GM12878 (cell line): ENCODE measurements around the gene OS9. TPM values are rescaled to one million over a fixed set of nuclear protein-coding genes. Genes with fewer than 3 reads are reported as not detected.

Experiments used
- ATAC-seq: fragments of 200-7000 bp; cut with Tn5 transposase; 3 replicates; pipeline ENCODE4 v1.9.1; 2020; ENCODE audit warnings: mild to moderate bottlenecking, moderate library complexity
- BruUV-seq: library from RNA; stranded (reverse); fragments of 400-500 nt; replicated peaks from 2 replicates; lab custom pipeline; 2021; lab: Mats Ljungman, UMichigan
- CTCF ChIA-PET: fragments of 300-600 bp; sonication (Branson Sonifier 250); formaldehyde crosslinking; extraction: SDS; loops from one replicate; lab custom pipeline; 2021; ENCODE audit warnings: inconsistent platforms; lab: Yijun Ruan, JAX
- POLR2A ChIA-PET: fragments of 350-600 bp; formaldehyde crosslinking; extraction: SDS; loops from one replicate; lab custom pipeline; 2021; ENCODE audit warnings: inconsistent platforms; lab: Charles Lee
- RAD21 ChIA-PET: fragments of 300-600 bp; sonication (Branson Sonifier 250); formaldehyde crosslinking; loops from one replicate; lab custom pipeline; 2023; ENCODE audit warnings: antibody characterized with exemption; ENCODE audit not compliant: unreplicated experiment; lab: Charles Lee
- SMC1A ChIA-PET: fragments of 300-600 bp; sonication (Branson Sonifier 250); formaldehyde crosslinking; loops from one replicate; lab custom pipeline; 2023; ENCODE audit not compliant: unreplicated experiment, uncharacterized antibody; lab: Charles Lee
- DNase-seq: peaks from one replicate; pipeline ENCODE4 v3.0.0-alpha.2; 2011; ENCODE audit warnings: low read depth, low spot score
- FAIRE-seq: peaks from 3 replicates; lab custom pipeline; 2011; peaks lifted over from hg19 to GRCh38; lab: Jason Lieb, UNC
- H2AFZ ChIP-seq: 2 replicates; pipeline ENCODE4 v1.6.0; 2011; ENCODE audit warnings: low read depth, low read length, control low read depth; ENCODE audit not compliant: control insufficient read depth
- H3K27ac ChIP-seq: 2 replicates; pipeline ENCODE4 v1.5.1; 2011; ENCODE audit warnings: control low read depth; ENCODE audit not compliant: control insufficient read depth, insufficient read depth
- H3K27me3 ChIP-seq, 2 experiments: replicated peaks in 1 of 2; 2 replicates each; pipeline versions ENCODE4 v1.6.0 to v1.6.1; 2011; ENCODE audit warnings: low read length in 1 of 2; ENCODE audit not compliant: control insufficient read depth in 2 of 2, insufficient read depth in 2 of 2
- H3K36me3 ChIP-seq, 2 experiments: 2 replicates each; pipeline ENCODE4 v1.5.1; 2011; ENCODE audit warnings: low read length in 1 of 2; ENCODE audit not compliant: control insufficient read depth in 2 of 2, insufficient read depth in 2 of 2
- H3K4me1 ChIP-seq: 2 replicates; pipeline ENCODE4 v1.6.1; 2011; ENCODE audit warnings: mild to moderate bottlenecking, low read length, moderate library complexity, mixed read lengths; ENCODE audit not compliant: control insufficient read depth, insufficient read depth
- H3K4me2 ChIP-seq: 2 replicates; pipeline ENCODE4 v1.6.0; 2011; ENCODE audit warnings: control low read depth; ENCODE audit not compliant: control insufficient read depth, insufficient read depth
- H3K4me3 ChIP-seq: fragments of 200-600 bp; sonication (generic); 2 replicates; pipeline ENCODE4 v1.5.1; 2016
- H3K79me2 ChIP-seq: 2 replicates; pipeline ENCODE4 v1.6.0; 2011; ENCODE audit warnings: low read length; ENCODE audit not compliant: control insufficient read depth, insufficient read depth
- H3K9ac ChIP-seq: 2 replicates; pipeline ENCODE4 v1.8.0; 2011; ENCODE audit warnings: low read length, control low read depth, mixed read lengths; ENCODE audit not compliant: control insufficient read depth, insufficient read depth
- H3K9me3 ChIP-seq: replicated peaks from 3 replicates; pipeline ENCODE4 v1.5.1; 2011; ENCODE audit warnings: mild to moderate bottlenecking, low read length; ENCODE audit not compliant: control insufficient read depth, insufficient read depth
- H4K20me1 ChIP-seq: 2 replicates; pipeline ENCODE4 v1.6.0; 2011; ENCODE audit not compliant: control insufficient read depth, insufficient read depth
- CEBPB ChIP-seq, 2 experiments: fragments of 150-350 bp in 1 of 2; IDR thresholded peaks; 2 replicates each; pipeline ENCODE4 v1.6.1; 2012 to 2014; ENCODE audit warnings: low read depth in 2 of 2, low read length in 2 of 2, borderline replicate concordance in 1 of 2, inconsistent platforms in 1 of 2
- FOXM1 ChIP-seq: IDR thresholded peaks from 2 replicates; pipeline ENCODE4 v1.6.1; 2012; ENCODE audit warnings: low read depth, mild to moderate bottlenecking, inconsistent platforms, low read length, moderate library complexity
- IRF4 ChIP-seq: IDR thresholded peaks from 2 replicates; pipeline ENCODE4 v1.6.1; 2011; ENCODE audit warnings: low read depth, low read length
- MTA3 ChIP-seq: IDR thresholded peaks from 2 replicates; pipeline ENCODE4 v1.6.1; 2012; ENCODE audit warnings: low read length, inconsistent platforms, borderline replicate concordance
- MYB ChIP-seq: fragments of 150-350 bp; IDR thresholded peaks from 2 replicates; pipeline ENCODE4 v1.6.1; 2014; ENCODE audit warnings: mild to moderate bottlenecking, low read depth, low read length, borderline replicate concordance
- NBN ChIP-seq: fragments of 450-650 bp; IDR thresholded peaks from 2 replicates; pipeline ENCODE4 v1.6.1; 2016
- NFXL1 ChIP-seq: fragments of 450-650 bp; IDR thresholded peaks from 2 replicates; pipeline ENCODE4 v1.6.1; 2017; ENCODE audit warnings: antibody characterized with exemption, mild to moderate bottlenecking, borderline replicate concordance
- NR2C1 ChIP-seq: fragments of 450-650 bp; IDR thresholded peaks from 2 replicates; pipeline ENCODE4 v1.6.1; 2017; ENCODE audit warnings: antibody characterized with exemption, mild to moderate bottlenecking, moderate library complexity
- POLR2AphosphoS5 ChIP-seq: IDR thresholded peaks from 2 replicates; pipeline ENCODE4 v1.6.1; 2011; ENCODE audit warnings: mild to moderate bottlenecking, low read length, inconsistent platforms
- SMAD5 ChIP-seq: IDR thresholded peaks from 2 replicates; pipeline ENCODE4 v1.6.1; 2016; ENCODE audit warnings: antibody characterized with exemption, low read depth
- SREBF1 ChIP-seq: IDR thresholded peaks from 2 replicates; pipeline ENCODE4 v1.6.1; 2012; ENCODE audit warnings: mild to moderate bottlenecking, low read length
- WGBS: methylation state at CpG from one replicate; pipeline ENCODE4 v1.1.6; 2016; ENCODE audit warnings: low lambda C conversion rate; ENCODE audit not compliant: insufficient replicate concordance, insufficient coverage; ENCODE audit errors: missing lambda C conversion rate; 5-methylcytosine and 5-hydroxymethylcytosine counted together
- in situ Hi-C: fragments of 300-500 bp; cut with MboI; formaldehyde crosslinking; loops from 9 replicates; pipeline ENCODE4 v1.14.3; 2018; ENCODE audit warnings: mixed read lengths
- intact Hi-C: fragments of 100-400 bp; cut with micrococcal nuclease; formaldehyde crosslinking; loops from one replicate; pipeline ENCODE4 v1.14.2; 2022; ENCODE audit not compliant: unreplicated experiment
- polyA plus RNA-seq, 11 experiments: library from polyadenylated mRNA; depleted of rRNA in 4 of 11; unstranded in 6 of 11; stranded (reverse) in 5 of 11; fragments of >200 nt; fragmentation: Nextera tagmentation in 4 of 11; fragmentation: Illumina TruSeq in 1 of 11; extraction: Ambion mirVana in 4 of 11; extraction: Trizol in 1 of 11; gene quantifications; 1 replicate in 1 of 11; 2 replicates in 10 of 11; pipeline versions ENCODE4 v1.2.1 to v1.2.3, GENCODE V29; 2011 to 2016; ENCODE audit warnings: inconsistent platforms in 2 of 11, missing spikeins in 2 of 11, low read depth in 1 of 11
- total RNA-seq, 4 experiments: library from RNA; depleted of rRNA in 3 of 4; stranded (reverse); fragments of >200 nt in 3 of 4; fragmentation: Illumina TruSeq in 1 of 4; extraction: Trizol in 1 of 4; gene quantifications; 2 replicates each; pipeline versions ENCODE4 v1.2.1 to v1.2.3, GENCODE V29; 2013 to 2021
- TF ChIP-seq, protein P1 (sequence below): fragments of 450-650 bp; IDR thresholded peaks from 2 replicates; pipeline ENCODE4 v1.6.1; 2018; ENCODE audit warnings: borderline replicate concordance, mild to moderate bottlenecking; ENCODE audit not compliant: partially characterized antibody
- TF ChIP-seq, protein P2 (sequence below): IDR thresholded peaks from 2 replicates; pipeline ENCODE4 v1.6.1; 2011; ENCODE audit warnings: low read depth, low read length, improper control_type of control experiment, borderline replicate concordance

Gene OS9
- total and polyA plus RNA-seq, 10 of the 15 experiments (the other 5 are each of a cell fraction or from before 2014, with no cell fraction given): 5.2 to 106 (median 79.1) TPM

DNA sequence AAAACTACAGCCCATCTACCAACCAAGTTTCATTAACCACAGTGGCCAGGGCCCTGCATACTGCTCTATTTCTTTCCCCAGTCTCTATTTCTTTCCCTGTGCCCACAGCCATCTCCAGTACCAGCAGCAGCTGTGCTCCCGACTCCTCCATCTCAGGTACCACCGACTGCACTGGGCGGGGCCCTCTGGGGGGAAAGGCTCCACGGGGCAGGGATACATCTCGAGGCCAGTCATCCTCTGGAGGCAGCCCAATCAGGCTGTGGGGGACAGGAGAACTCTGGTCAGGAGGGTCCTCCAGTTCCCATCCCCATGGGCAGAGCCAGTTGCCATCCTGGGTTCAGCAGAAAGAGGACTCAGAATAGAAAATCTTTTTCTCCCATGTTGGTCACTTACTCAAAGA is 55.1 kb downstream of the OS9 start:
- FAIRE-seq (no peak), ATAC-seq (no peak), DNase-seq (no peak)
- BruUV-seq: no TSS peak
- Histone ChIP-seq H3K9me3 (no peaks in the 10 kb centered on the region), H3K4me2 (no peak overlapping the region), H2AFZ (no peak overlapping the region), H3K27ac (no peak overlapping the region), H3K4me3 (no peak overlapping the region), H3K9ac (no peak overlapping the region), H4K20me1 (no peaks in the 10 kb centered on the region), H3K27me3 (no peaks in the 10 kb centered on the region), H3K4me1 (peaks cover 24% of the 10 kb centered on the region), H3K79me2 (peaks cover 37% of the 10 kb centered on the region), H3K36me3 (peaks cover 6 to 7% of the 10 kb centered on the region in 2 experiments)
- CTCF ChIA-PET: interaction anchor here (0.7 to 1.1 kb wide), 2 partner anchors 7 to 164 kb away, joined by 3 to 5 read pairs; no protein-coding TSS in a partner anchor
- in situ Hi-C loops (no loop called here), intact Hi-C loops (no loop called here)
- SMC1A ChIA-PET: interaction anchor here (1.0 to 1.8 kb wide), 2 partner anchors 8 to 35 kb away, joined by 3 to 4 read pairs; no protein-coding TSS in a partner anchor
- RAD21 ChIA-PET: no interaction called here
- POLR2A ChIA-PET: no interaction called here
- TF ChIP-seq SMAD5: peak; percentile 29; the same call in 1 of the 2 replicates
- TF ChIP-seq MYB: no peak
- WGBS: 98% methylated on average over 5 of the region's 5 CpGs

DNA sequence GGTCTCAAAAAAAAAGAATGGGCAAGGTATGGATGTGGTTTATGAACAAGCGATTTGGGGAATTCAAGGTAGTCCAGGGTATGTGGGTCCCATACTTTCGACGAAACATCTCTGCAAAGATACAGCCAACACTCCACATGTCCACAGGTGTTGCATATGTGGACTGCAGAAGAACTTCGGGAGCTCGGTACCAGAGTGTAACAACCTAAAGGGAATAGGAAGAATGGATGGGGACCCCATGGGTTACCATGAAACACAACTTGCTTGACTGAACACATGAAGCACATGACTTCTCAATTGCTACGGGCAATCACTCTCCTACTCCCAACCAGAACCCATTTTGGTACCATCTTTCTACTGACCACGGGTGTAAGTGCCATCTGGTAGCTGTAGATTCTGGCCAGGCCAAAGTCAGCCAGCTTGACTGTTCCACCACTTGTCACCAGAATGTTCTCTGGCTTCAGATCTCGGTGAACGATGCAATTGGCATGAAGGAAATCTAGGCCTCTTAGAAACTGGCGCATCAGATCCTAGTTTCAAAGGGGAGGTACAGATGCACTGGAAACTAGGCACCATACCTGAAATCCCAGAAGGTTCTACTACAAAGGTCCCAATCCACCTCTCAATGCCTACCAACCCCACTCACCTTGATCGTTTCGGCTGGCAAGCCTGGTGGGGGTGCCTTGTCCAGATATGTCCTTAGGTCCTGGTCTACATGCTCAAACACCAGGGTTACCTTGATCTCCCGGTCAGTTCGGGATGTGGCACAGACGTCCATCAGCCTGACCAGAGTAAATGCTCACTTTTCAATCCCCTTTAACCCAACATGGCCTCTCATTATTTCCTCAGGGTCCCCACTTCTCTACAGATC is 56.9 kb downstream of the OS9 start:
- H3K4me1 ChIP-seq: peaks cover 25% of the 10 kb centered on the region
- in situ Hi-C loops: no loop called here
- ChIA-PET POLR2A (interaction anchor here (0.8 kb wide), 1 partner anchor 9 kb away, joined by 3 read pairs; no protein-coding TSS in a partner anchor), RAD21 (interaction anchor here (1.2 kb wide), 1 partner anchor 9 kb away, joined by 3 read pairs; no protein-coding TSS in a partner anchor), CTCF (interaction anchor here (0.8 to 1.9 kb wide), 2 partner anchors 10 to 32 kb away, joined by 3 to 9 read pairs; no protein-coding TSS in a partner anchor), SMC1A (interaction anchor here (1.8 kb wide), 1 partner anchor 9 kb away, joined by 4 read pairs; no protein-coding TSS in a partner anchor)
- intact Hi-C loops: loop anchor here (10.0 kb wide), 1 partner anchor 276 kb away; the partner anchor contains the start of gene ARHGAP9
- DNase-seq (no peak), ATAC-seq (no peak), FAIRE-seq (no peak)
- no peaks in the 10 kb centered on the region for H3K9me3 ChIP-seq
- peaks cover 6 to 7% of the 10 kb centered on the region in 2 experiments for H3K36me3 ChIP-seq
- H3K79me2 ChIP-seq: peaks cover 30% of the 10 kb centered on the region
- no TSS peak for BruUV-seq
- H3K27ac ChIP-seq: peak overlapping the region; percentile 94
- 80% methylated on average over 15 of the region's 15 CpGs for WGBS
- no peaks in the 10 kb centered on the region for H4K20me1 ChIP-seq
- peak overlapping the region; percentile 79 for H3K4me3 ChIP-seq
- no peak overlapping the region for H2AFZ ChIP-seq
- peak overlapping the region; percentile 99 for H3K9ac ChIP-seq
- H3K27me3 ChIP-seq: no peaks in the 10 kb centered on the region
- peak overlapping the region; percentile 78 for H3K4me2 ChIP-seq
- TF ChIP-seq SREBF1 (no peak), CEBPB (IDR thresholded peaks at IDR 0.05; ENCODE audit: borderline replicate concordance in 1 of 2, low read depth in 2 of 2, low read length in 2 of 2) (no peak), NR2C1 (no peak), POLR2AphosphoS5 (peak; percentile 36; the same call in 1 of the 2 replicates), IRF4 (no peak), FOXM1 (no peak), NBN (no peak), MTA3 (peak; percentile 17; the same call in 1 of the 2 replicates), NFXL1 (no peak)
- TF ChIP-seq, protein P1, sequence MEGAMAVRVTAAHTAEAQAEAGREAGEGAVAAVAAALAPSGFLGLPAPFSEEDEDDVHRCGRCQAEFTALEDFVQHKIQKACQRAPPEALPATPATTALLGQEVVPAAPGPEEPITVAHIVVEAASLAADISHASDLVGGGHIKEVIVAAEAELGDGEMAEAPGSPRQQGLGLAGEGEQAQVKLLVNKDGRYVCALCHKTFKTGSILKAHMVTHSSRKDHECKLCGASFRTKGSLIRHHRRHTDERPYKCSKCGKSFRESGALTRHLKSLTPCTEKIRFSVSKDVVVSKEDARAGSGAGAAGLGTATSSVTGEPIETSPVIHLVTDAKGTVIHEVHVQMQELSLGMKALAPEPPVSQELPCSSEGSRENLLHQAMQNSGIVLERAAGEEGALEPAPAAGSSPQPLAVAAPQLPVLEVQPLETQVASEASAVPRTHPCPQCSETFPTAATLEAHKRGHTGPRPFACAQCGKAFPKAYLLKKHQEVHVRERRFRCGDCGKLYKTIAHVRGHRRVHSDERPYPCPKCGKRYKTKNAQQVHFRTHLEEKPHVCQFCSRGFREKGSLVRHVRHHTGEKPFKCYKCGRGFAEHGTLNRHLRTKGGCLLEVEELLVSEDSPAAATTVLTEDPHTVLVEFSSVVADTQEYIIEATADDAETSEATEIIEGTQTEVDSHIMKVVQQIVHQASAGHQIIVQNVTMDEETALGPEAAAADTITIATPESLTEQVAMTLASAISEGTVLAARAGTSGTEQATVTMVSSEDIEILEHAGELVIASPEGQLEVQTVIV: no peak
- TF ChIP-seq, protein P2, sequence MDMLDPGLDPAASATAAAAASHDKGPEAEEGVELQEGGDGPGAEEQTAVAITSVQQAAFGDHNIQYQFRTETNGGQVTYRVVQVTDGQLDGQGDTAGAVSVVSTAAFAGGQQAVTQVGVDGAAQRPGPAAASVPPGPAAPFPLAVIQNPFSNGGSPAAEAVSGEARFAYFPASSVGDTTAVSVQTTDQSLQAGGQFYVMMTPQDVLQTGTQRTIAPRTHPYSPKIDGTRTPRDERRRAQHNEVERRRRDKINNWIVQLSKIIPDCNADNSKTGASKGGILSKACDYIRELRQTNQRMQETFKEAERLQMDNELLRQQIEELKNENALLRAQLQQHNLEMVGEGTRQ: no peak
